Esophagus (tissue), 2 donors: ENCODE results near the gene SLC7A5. TPM values are rescaled to one million over a fixed set of nuclear protein-coding genes. Genes with fewer than 3 reads are reported as not detected.
"Not testable (repeated sequence)": the region's sequence is repeated elsewhere in the genome, so short reads cannot be mapped to it uniquely, and the experiment has no call there.

ENCODE experiments used
- H3K27ac ChIP-seq, 2 donors: one replicate each; pipeline ENCODE4 v1.5.1; 2013; ENCODE audit warnings: low read depth in 2 of 2, mild to moderate bottlenecking in 2 of 2, inconsistent platforms in 1 of 2, low read length in 1 of 2, moderate library complexity in 1 of 2
- H3K27me3 ChIP-seq, 2 donors: one replicate each; pipeline ENCODE4 v1.6.1; 2013; ENCODE audit warnings: low read length in 2 of 2, control low read depth in 1 of 2, mild to moderate bottlenecking in 1 of 2; ENCODE audit not compliant: insufficient read depth in 2 of 2, control insufficient read depth in 1 of 2
- H3K36me3 ChIP-seq, 2 donors: one replicate each; pipeline ENCODE4 v1.6.1; 2013; ENCODE audit warnings: low read length in 1 of 2; ENCODE audit not compliant: control insufficient read depth in 2 of 2, insufficient read depth in 2 of 2
- H3K4me1 ChIP-seq, 2 donors: one replicate each; pipeline ENCODE4 v1.6.1; 2013; ENCODE audit warnings: low read length in 1 of 2; ENCODE audit not compliant: control insufficient read depth in 2 of 2, insufficient read depth in 2 of 2
- H3K4me3 ChIP-seq, 2 donors: one replicate each; pipeline ENCODE4 v1.5.1; 2013; ENCODE audit warnings: low read length in 2 of 2, mild to moderate bottlenecking in 2 of 2, low read depth in 1 of 2, moderate library complexity in 1 of 2
- H3K9me3 ChIP-seq, 2 donors: one replicate each; pipeline ENCODE4 v1.6.1; 2013; ENCODE audit warnings: mild to moderate bottlenecking in 2 of 2, low read depth in 1 of 2, low read length in 1 of 2, moderate library complexity in 1 of 2; ENCODE audit not compliant: control insufficient read depth in 2 of 2, insufficient read depth in 1 of 2
- WGBS, 2 donors: extraction: QIAGEN DNeasy Blood & Tissue Kit; methylation state at CpG; one replicate each; pipeline ENCODE4 v1.1.7; 2013; 5-methylcytosine and 5-hydroxymethylcytosine counted together
- polyA plus RNA-seq, 2 donors: library from polyadenylated mRNA; stranded (reverse); fragments of 200-250 nt; gene quantifications; one replicate each; pipeline ENCODE4 v1.2.3, GENCODE V29; 2013
- donor health status: healthy with polysubstance abuse.
- donor health status: Bipolar disorder and iron deficiency.

Gene SLC7A5
- polyA plus RNA-seq, 2 donors: 117 to 138 TPM

GRCh38 chr16:87829622-87829980 lies 39.7 kb downstream of the SLC7A5 start:
- peak overlapping the region; percentile 58 for H3K27ac ChIP-seq
- H3K9me3 ChIP-seq: no peaks in the 10 kb centered on the region
- no peaks in the 10 kb centered on the region for H3K27me3 ChIP-seq
- H3K4me1 ChIP-seq: peaks cover 0 to 12% of the 10 kb centered on the region in 2 donors
- peaks cover 2 to 17% of the 10 kb centered on the region in 2 donors for H3K36me3 ChIP-seq
- no peak overlapping the region for H3K4me3 ChIP-seq
- 51 to 62% methylated on average over 13 of the region's 13 CpGs for WGBS, 2 donors

- 55 to 71% methylated on average over 16 of the region's 16 CpGs for WGBS, 2 donors
- H3K4me3 ChIP-seq: no peak overlapping the region
Observed at GRCh38 chr16:87828907-87829621, 40.2 kb downstream of the SLC7A5 start.

GRCh38 chr16:87828071-87828906 lies 41.0 kb downstream of the SLC7A5 start:
- Histone ChIP-seq H3K4me3 (no peak overlapping the region), H3K27ac (peak overlapping the region; percentile 58 to 76), H3K9me3 (no peaks in the 10 kb centered on the region), H3K36me3 (peaks cover 2 to 10% of the 10 kb centered on the region in 2 donors), H3K27me3 (no peaks in the 10 kb centered on the region), H3K4me1 (peaks cover 2 to 16% of the 10 kb centered on the region in 2 donors)
- WGBS, 2 donors: 60 to 69% methylated on average over 20 of the region's 20 CpGs

More at GRCh38 chr16:87828907-87829621, 40.2 kb downstream of the SLC7A5 start:
- Histone ChIP-seq H3K9me3 (no peaks in the 10 kb centered on the region), H3K27me3 (no peaks in the 10 kb centered on the region), H3K36me3 (peaks cover 2 to 11% of the 10 kb centered on the region in 2 donors), H3K27ac (peak overlapping the region; percentile 58 to 76), H3K4me1 (peaks cover 0 to 14% of the 10 kb centered on the region in 2 donors)

GRCh38 chr16:87827588-87827915 lies 41.8 kb downstream of the SLC7A5 start:
- 76 to 86% methylated on average over 7 of the region's 7 CpGs for WGBS, 2 donors
- not testable (repeated sequence) for H3K27ac ChIP-seq, H3K36me3 ChIP-seq, H3K27me3 ChIP-seq, H3K4me3 ChIP-seq, H3K9me3 ChIP-seq
- H3K4me1 ChIP-seq: peaks cover 5 to 19% of the 10 kb centered on the region in 2 donors

GRCh38 chr16:87826798-87827587 lies 42.3 kb downstream of the SLC7A5 start:
- no peaks in the 10 kb centered on the region for H3K27me3 ChIP-seq
- H3K9me3 ChIP-seq: no peaks in the 10 kb centered on the region
- peaks cover 5 to 20% of the 10 kb centered on the region in 2 donors for H3K4me1 ChIP-seq
- no peak overlapping the region for H3K4me3 ChIP-seq
- 73 to 81% methylated on average over 28 of the region's 28 CpGs for WGBS, 2 donors
- H3K36me3 ChIP-seq: peaks cover 2 to 7% of the 10 kb centered on the region in 2 donors
- no peak overlapping the region for H3K27ac ChIP-seq

GRCh38 chr16:87826407-87826797 lies 42.9 kb downstream of the SLC7A5 start:
- H3K4me1 ChIP-seq: peaks cover 5 to 20% of the 10 kb centered on the region in 2 donors
- WGBS, 2 donors: 64 to 78% methylated on average over 4 of the region's 4 CpGs
- not testable (repeated sequence) for H3K4me3 ChIP-seq, H3K36me3 ChIP-seq, H3K27me3 ChIP-seq, H3K27ac ChIP-seq, H3K9me3 ChIP-seq

- Histone ChIP-seq H3K27ac (peak overlapping the region in 1 of 2 donors; percentile 69), H3K4me1 (peaks cover 5 to 20% of the 10 kb centered on the region in 2 donors)
- not testable (repeated sequence) for H3K4me3 ChIP-seq, H3K36me3 ChIP-seq, H3K27me3 ChIP-seq, H3K9me3 ChIP-seq
- WGBS, 2 donors: 65 to 76% methylated on average over 5 of the region's 5 CpGs
Observed at GRCh38 chr16:87825842-87826120, 43.5 kb downstream of the SLC7A5 start.

GRCh38 chr16:87824991-87825841 lies 44.1 kb downstream of the SLC7A5 start:
- Histone ChIP-seq H3K9me3 (no peaks in the 10 kb centered on the region), H3K27me3 (no peaks in the 10 kb centered on the region), H3K36me3 (no peaks in the 10 kb centered on the region), H3K27ac (peak overlapping the region; percentile 69 to 75), H3K4me3 (no peak overlapping the region), H3K4me1 (peaks cover 5 to 18% of the 10 kb centered on the region in 2 donors)
- WGBS, 2 donors: 55 to 65% methylated on average over 29 of the region's 29 CpGs
